GM23338 (cell line): Measurements from ENCODE around the gene ZNF484. TPM values are rescaled to one million over a fixed set of nuclear protein-coding genes. Genes with fewer than 3 reads are reported as not detected.
A peak's percentile ranks its signal among the peaks of the same experiment; 100 is the strongest.
"Not testable (repeated sequence)": the region's sequence is repeated elsewhere in the genome, so short reads cannot be mapped to it uniquely, and the experiment has no call there.

Experiments
- ATAC-seq: fragments of 200-7000 bp; cut with Tn5 transposase; 3 replicates; pipeline ENCODE4 v1.9.1; 2020
- DNase-seq: peaks from one replicate; pipeline ENCODE4 v3.0.0-alpha.2; 2015; ENCODE audit warnings: low spot score
- H2AFZ ChIP-seq: fragments of 200-600 bp; sonication (generic); 2 replicates; pipeline ENCODE4 v1.8.0; 2016; ENCODE audit warnings: antibody characterized with exemption, mild to moderate bottlenecking, moderate library complexity
- H3F3A ChIP-seq: fragments of 200-600 bp; sonication (generic); replicated peaks from 2 replicates; pipeline ENCODE4 v1.8.0; 2017; ENCODE audit warnings: antibody characterized with exemption, mixed run types, low read depth
- H3K27ac ChIP-seq: fragments of 200-600 bp; sonication (generic); 2 replicates; pipeline ENCODE4 v1.6.1; 2016; ENCODE audit warnings: low read depth
- H3K27me3 ChIP-seq: fragments of 200-600 bp; sonication (generic); 2 replicates; pipeline ENCODE4 v1.8.0; 2016; ENCODE audit warnings: mild to moderate bottlenecking, mixed run types, moderate library complexity; ENCODE audit not compliant: insufficient read depth
- H3K36me3 ChIP-seq: fragments of 200-600 bp; sonication (generic); 2 replicates; pipeline ENCODE4 v1.8.0; 2016; ENCODE audit warnings: mild to moderate bottlenecking; ENCODE audit not compliant: insufficient read depth
- H3K4me1 ChIP-seq: fragments of 200-600 bp; sonication (generic); 2 replicates; pipeline ENCODE4 v1.8.0; 2016; ENCODE audit warnings: mild to moderate bottlenecking, moderate library complexity; ENCODE audit not compliant: insufficient read depth
- H3K4me2 ChIP-seq: fragments of 200-600 bp; sonication (generic); 2 replicates; pipeline ENCODE4 v1.7.1; 2017; ENCODE audit warnings: mixed run types
- H3K4me3 ChIP-seq: fragments of 200-600 bp; sonication (generic); 2 replicates; pipeline ENCODE4 v1.6.1; 2016; ENCODE audit warnings: mixed run types
- H3K79me2 ChIP-seq: fragments of 200-600 bp; sonication (generic); replicated peaks from 2 replicates; pipeline ENCODE4 v1.8.0; 2017; ENCODE audit warnings: mild to moderate bottlenecking; ENCODE audit not compliant: insufficient read depth
- H3K9me2 ChIP-seq: fragments of 200-600 bp; sonication (generic); 2 replicates; pipeline ENCODE4 v1.8.0; 2017; ENCODE audit not compliant: insufficient read depth
- H4K20me1 ChIP-seq: fragments of 200-600 bp; sonication (generic); replicated peaks from 2 replicates; pipeline ENCODE4 v1.8.0; 2017; ENCODE audit warnings: mild to moderate bottlenecking; ENCODE audit not compliant: insufficient read depth
- H3K27ac Mint-ChIP-seq: 2 replicates; pipeline ENCODE4 v1.8.0; 2020; ENCODE audit warnings: inconsistent platforms, mild to moderate bottlenecking, moderate library complexity, mixed read lengths
- H3K27me3 Mint-ChIP-seq: 3 replicates; pipeline ENCODE4 v1.8.0; 2022; ENCODE audit warnings: low read depth, mild to moderate bottlenecking, moderate library complexity, mixed read lengths, inconsistent platforms; ENCODE audit not compliant: insufficient read depth, poor library complexity
- H3K36me3 Mint-ChIP-seq: 3 replicates; pipeline ENCODE4 v1.8.0; 2021; ENCODE audit warnings: low read depth, mild to moderate bottlenecking, inconsistent platforms, moderate library complexity, mixed read lengths
- H3K4me1 Mint-ChIP-seq: 3 replicates; pipeline ENCODE4 v1.8.0; 2020; ENCODE audit warnings: mild to moderate bottlenecking, inconsistent platforms, mixed read lengths
- H3K4me3 Mint-ChIP-seq: 3 replicates; pipeline ENCODE4 v1.8.0; 2021; ENCODE audit warnings: moderate library complexity, mild to moderate bottlenecking, inconsistent platforms, mixed read lengths
- H3K9me3 Mint-ChIP-seq: 3 replicates; pipeline ENCODE4 v1.8.0; 2020; ENCODE audit warnings: moderate library complexity, mild to moderate bottlenecking, inconsistent platforms, mixed read lengths
- CREB1 ChIP-seq: fragments of 250-450 bp; sonication (Bioruptor Pico); IDR thresholded peaks from 2 replicates; pipeline ENCODE4 v1.5.0; 2020; ENCODE audit warnings: low read depth, mild to moderate bottlenecking, moderate library complexity
- NANOG ChIP-seq: IDR thresholded peaks from 2 replicates; pipeline ENCODE4 v1.6.1; 2016; ENCODE audit warnings: antibody characterized with exemption, borderline replicate concordance
- STAT1 ChIP-seq: IDR thresholded peaks from one replicate; pipeline ENCODE4 v1.6.1; 2016; ENCODE audit warnings: antibody characterized with exemption; ENCODE audit not compliant: unreplicated experiment
- ZNF114 ChIP-seq: fragments of 250-450 bp; sonication (Bioruptor Pico); IDR thresholded peaks from 2 replicates; pipeline ENCODE4 v1.5.0; 2020; ENCODE audit warnings: mild to moderate bottlenecking, moderate library complexity
- polyA plus RNA-seq: library from polyadenylated mRNA; unstranded; fragments of >200 nt; fragmentation: Nextera tagmentation; extraction: Ambion mirVana; gene quantifications from 2 replicates; pipeline ENCODE4 v1.2.1, GENCODE V29; 2016
- total RNA-seq: library from RNA; depleted of rRNA; stranded (reverse); fragments of >200 nt; shearing (Covaris generic); gene quantifications from 2 replicates; pipeline ENCODE4 v1.2.3, GENCODE V29; 2014
- TF ChIP-seq, protein P1 (sequence below): IDR thresholded peaks from 2 replicates; pipeline ENCODE4 v1.6.1; 2016; ENCODE audit warnings: antibody characterized with exemption

ZNF484 gene
- total and polyA plus RNA-seq, 2 experiments from 2014 or later: 4.2 to 19.4 TPM

DNA sequence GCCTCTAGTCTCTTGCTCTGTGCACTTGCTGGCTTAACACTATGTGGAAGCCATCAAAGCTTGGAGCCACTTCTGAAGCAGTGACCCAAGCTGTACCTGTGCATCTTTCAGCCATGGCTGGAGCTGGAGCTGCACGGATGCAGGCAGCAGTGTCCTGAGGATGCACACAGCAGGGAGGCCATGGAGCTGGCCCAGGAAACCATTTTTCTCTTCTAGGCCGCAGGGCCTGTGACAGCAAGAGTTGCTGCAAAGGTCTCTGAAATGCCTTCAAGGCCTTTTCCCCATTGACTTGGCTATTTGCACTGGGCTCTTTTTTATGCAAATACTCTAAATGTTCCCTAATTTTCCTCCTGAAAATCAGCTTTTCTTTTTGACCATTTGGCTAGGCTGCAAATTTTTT, 12.9 kb upstream of the ZNF484 start:
- Histone ChIP-seq H3K36me3 (no peaks in the 10 kb centered on the region), H3K9me2 (0 out of 2 replicates have a peak, but pooled peaks cover 5% of the 10 kb centered on the region), H2AFZ (no peak overlapping the region), H3K4me1 (peaks cover 23% of the 10 kb centered on the region), H3F3A (no peaks in the 10 kb centered on the region), H3K27me3 (no peaks in the 10 kb centered on the region), H3K27ac (no peak overlapping the region), H3K4me2 (peak overlapping the region; percentile 44), H3K4me3 (peak overlapping the region; percentile 15; the same call in 1 of the 2 replicates), H3K79me2 (no peaks in the 10 kb centered on the region), H4K20me1 (no peaks in the 10 kb centered on the region)
- peaks cover 24% of the 10 kb centered on the region for H3K4me1 Mint-ChIP-seq
- TF ChIP-seq CREB1: no peak
- TF ChIP-seq, protein P1, sequence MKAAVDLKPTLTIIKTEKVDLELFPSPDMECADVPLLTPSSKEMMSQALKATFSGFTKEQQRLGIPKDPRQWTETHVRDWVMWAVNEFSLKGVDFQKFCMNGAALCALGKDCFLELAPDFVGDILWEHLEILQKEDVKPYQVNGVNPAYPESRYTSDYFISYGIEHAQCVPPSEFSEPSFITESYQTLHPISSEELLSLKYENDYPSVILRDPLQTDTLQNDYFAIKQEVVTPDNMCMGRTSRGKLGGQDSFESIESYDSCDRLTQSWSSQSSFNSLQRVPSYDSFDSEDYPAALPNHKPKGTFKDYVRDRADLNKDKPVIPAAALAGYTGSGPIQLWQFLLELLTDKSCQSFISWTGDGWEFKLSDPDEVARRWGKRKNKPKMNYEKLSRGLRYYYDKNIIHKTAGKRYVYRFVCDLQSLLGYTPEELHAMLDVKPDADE: no peak
- no peak for TF ChIP-seq NANOG
- H3K27ac Mint-ChIP-seq: no peak overlapping the region
- 0 out of 3 replicates have a peak, but pooled peaks cover 6% of the 10 kb centered on the region for H3K36me3 Mint-ChIP-seq
- H3K9me3 Mint-ChIP-seq: no peaks in the 10 kb centered on the region; the same call in 1 of the 3 replicates
- no peak overlapping the region for H3K4me3 Mint-ChIP-seq
- DNase-seq (no peak), ATAC-seq (no peak)
- peaks cover 7% of the 10 kb centered on the region for H3K27me3 Mint-ChIP-seq

DNA sequence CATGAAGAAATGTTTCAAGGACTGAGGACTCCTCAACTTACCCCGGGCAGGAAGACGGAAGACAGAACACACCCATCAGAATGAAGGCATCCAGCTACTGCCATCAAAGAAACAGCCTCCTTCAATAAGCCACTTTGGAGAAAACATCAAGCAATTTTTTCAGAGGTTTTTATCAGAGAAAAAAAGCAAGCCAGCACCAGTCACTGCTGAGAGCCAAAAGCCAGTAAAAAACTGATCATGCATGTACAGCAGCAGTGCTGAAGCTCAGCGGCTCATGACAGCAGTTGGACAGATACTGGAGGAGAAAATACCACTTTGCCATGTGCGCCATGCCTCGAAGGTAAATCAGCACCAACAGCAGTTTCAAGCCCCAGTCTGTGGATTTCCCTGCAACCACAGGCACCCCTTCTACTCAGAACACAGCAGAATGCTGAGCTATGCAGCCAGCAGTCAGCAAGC, 10.1 kb upstream of the ZNF484 start:
- H3K27me3 Mint-ChIP-seq: peaks cover 9% of the 10 kb centered on the region
- no peaks in the 10 kb centered on the region for H3F3A ChIP-seq
- no peak overlapping the region for H3K27ac Mint-ChIP-seq
- ATAC-seq: no peak
- no peaks in the 10 kb centered on the region for H3K36me3 ChIP-seq
- H3K79me2 ChIP-seq: no peaks in the 10 kb centered on the region
- H3K9me3 Mint-ChIP-seq: peaks cover 3% of the 10 kb centered on the region; the same call in 2 of the 3 replicates
- peaks cover 31% of the 10 kb centered on the region for H3K4me1 ChIP-seq
- H3K36me3 Mint-ChIP-seq: peaks cover 13% of the 10 kb centered on the region; the same call in 2 of the 3 replicates
- peaks cover 34% of the 10 kb centered on the region for H3K4me1 Mint-ChIP-seq
- H2AFZ ChIP-seq: no peak overlapping the region
- H3K4me3 ChIP-seq: no peak overlapping the region
- no peaks in the 10 kb centered on the region for H4K20me1 ChIP-seq
- H3K27ac ChIP-seq: no peak overlapping the region
- H3K4me3 Mint-ChIP-seq: no peak overlapping the region
- no peak overlapping the region for H3K4me2 ChIP-seq
- no peak for DNase-seq
- no peaks in the 10 kb centered on the region for H3K9me2 ChIP-seq
- H3K27me3 ChIP-seq: no peaks in the 10 kb centered on the region
- TF ChIP-seq ZNF114 (CRISPR knock-in tag) (no peak), STAT1 (no peak), CREB1 (no peak), NANOG (no peak)

DNA sequence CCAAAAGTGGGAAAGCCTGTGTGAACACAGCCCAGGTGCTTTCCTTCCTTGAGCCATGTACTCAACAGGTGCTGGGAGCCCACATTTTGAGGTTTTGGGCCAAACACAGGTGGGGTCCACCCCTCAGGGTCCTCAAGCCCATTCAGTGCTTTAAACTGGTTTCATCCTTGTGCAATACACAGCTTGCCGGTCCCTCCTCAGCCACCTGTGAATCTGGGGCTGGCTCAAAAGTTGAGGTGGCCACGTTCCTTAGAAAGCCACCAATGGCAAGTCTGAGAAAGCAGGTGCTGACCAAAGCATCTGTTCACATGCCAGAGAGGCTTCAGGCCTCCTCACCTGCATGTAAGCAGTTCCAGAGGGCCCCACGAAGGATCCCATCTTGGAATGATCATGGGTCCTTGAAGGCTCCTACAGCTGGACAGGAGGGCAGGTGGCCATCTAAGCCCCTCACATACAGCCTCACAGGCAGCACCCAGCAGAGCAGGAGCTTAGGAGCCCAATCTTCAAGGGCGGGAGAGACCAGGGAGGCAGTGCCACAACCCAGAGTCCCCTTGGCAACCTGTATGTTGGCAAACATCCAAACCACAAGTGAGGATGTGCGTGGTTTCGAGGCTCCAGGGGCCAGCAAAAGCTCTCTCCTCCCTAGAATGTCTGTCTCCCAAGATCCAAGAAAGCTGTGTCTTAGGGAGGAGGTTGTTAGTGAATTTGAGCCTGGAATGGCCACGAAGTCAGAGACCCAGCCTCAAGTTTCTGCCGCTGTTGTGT, 9.2 kb upstream of the ZNF484 start:
- H3K27ac Mint-ChIP-seq, H3K79me2 ChIP-seq, H3K9me2 ChIP-seq, H4K20me1 ChIP-seq, H3K27ac ChIP-seq, H3K27me3 ChIP-seq, H3K36me3 ChIP-seq, ATAC-seq, H3F3A ChIP-seq, H3K4me2 ChIP-seq, H3K9me3 Mint-ChIP-seq, DNase-seq, H3K4me3 Mint-ChIP-seq, H3K4me3 ChIP-seq, H2AFZ ChIP-seq: not testable (repeated sequence)
- Mint-ChIP-seq H3K36me3 (peaks cover 13% of the 10 kb centered on the region; the same call in 2 of the 3 replicates), H3K27me3 (peaks cover 13% of the 10 kb centered on the region), H3K4me1 (peaks cover 39% of the 10 kb centered on the region)
- H3K4me1 ChIP-seq: peaks cover 35% of the 10 kb centered on the region
